Measurements from ENCODE around the gene TPM3.
"Not testable (repeated sequence)": the region's sequence is repeated elsewhere in the genome, so short reads cannot be mapped to it uniquely, and the experiment has no call there.

TPM3 gene

GRCh38 chr1:154205778-154206177, 13.9 kb upstream of the TPM3 start:
- DNase-seq = not testable (repeated sequence)

GRCh38 chr1:154199563-154199879, 7.6 kb upstream of the TPM3 start:
- no peak for DNase-seq

DNA sequence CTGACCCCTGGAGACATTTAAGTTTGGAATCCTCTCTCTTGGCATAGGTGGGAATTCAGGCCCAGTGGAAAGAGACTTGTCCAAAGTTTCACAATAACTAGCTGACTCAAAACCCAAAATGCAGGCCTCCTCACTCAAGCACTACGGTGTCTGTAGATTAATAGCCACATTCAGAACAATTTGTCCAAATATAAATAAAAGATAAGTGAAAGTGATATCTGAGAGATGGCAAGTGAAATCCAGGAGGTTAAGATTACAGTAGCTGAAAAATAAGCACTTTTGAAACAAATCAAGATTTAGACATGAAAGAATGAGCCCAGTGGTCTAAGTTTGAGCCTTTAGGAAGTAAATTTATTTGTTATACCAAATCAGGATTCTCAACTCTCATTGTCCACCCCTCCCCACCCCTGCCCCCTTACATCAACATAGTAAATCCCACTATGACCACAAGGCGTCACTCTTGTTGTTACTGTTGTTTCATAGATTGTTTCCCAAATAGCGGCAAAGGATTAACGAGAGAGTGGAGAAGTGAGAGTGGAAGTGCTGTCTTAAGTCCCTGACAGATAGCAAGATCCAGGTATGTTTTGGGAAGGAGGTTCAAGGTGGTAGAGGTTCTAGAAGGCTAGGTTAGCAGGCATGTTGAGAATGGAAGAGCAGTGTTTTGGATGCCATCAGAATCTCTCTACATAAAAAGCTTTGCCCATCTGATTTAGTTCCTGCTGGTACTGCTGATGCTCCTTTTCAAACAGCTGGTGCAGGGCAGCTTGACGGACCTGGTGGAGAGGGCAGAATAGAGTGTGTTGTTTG, 7.1 kb upstream of the TPM3 start:
- DNase-seq = peak; percentile 57 to 83

GRCh38 chr1:154193821-154194220, 1.9 kb upstream of the TPM3 start:
- DNase-seq = no peak

DNA sequence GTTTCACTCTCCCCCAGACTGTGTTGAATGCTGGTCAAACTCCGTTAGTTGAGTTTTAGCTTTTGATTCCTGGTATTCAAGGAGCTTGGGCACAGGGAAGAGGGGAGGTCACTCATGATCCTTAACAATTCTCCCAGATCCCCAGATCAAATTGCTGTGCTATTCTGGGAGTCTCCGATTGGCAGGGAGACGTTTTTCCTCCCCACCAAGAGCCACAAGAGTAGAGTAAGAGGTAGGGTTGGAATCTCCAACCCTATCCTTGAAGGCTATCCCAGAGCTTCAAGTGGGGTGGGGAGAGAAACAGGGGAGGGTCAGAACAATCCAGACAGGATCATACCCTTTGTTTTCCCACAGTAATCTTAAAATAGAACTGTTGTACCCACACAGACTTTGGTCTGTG, 576 bp upstream of the TPM3 start:
- no peak for DNase-seq

DNA sequence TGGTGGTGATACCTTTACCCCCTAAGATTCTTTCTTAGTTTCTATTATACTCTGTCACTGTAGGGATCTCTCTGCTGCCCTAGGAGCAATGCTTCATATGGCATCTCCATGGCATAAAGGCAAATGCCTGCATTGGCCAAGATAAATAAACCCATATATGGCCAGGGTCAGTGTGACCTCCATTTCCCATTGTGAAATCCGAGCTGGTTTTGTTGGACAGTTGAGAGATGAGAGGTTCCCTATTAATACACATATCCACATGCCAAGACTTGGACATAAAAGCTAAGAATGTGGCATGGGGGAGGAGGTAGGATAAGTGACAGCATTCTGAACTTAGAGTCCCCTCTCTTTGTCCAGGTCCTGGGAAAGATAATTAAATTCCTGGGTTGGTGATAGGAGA, 1.4 kb downstream of the TPM3 start:
- DNase-seq = no peak

DNA sequence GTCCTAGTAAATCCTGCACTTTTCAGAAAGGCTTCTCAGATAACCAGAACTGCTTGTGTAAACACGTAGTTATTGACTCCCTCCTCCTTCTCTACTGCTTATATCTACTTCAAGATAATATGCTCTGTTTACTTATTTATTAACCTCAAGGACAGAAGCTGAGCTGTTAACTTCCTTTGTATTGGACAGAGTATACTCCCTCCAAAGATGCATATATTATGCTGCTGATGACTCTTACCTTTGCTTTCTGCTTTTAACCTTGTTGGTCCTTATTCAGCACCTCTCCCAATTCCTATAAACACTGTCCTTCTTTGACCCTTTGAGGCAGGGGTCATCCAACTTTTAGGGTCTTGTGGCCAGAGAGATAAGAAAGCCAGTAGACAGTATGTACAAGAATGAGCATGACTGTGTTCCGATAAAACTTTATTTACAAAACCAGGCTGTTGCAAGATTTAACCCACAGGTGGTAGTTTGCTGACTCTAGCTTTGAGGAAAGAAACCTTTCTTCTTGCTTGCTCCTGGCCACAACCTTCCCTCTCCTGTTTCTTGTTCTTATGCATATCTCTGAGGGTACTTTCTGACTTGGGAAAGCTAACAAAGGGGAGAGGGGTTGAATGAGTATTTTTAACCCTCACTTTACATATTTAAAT, 4.9 kb downstream of the TPM3 start:
- DNase-seq = no peak

GRCh38 chr1:154186177-154186576, 5.7 kb downstream of the TPM3 start:
- peak; percentile 52 to 85 for DNase-seq

- peak; percentile 96 for DNase-seq
These were observed 8.6 kb downstream of the TPM3 start for GRCh38 chr1:154183046-154183915.

DNA sequence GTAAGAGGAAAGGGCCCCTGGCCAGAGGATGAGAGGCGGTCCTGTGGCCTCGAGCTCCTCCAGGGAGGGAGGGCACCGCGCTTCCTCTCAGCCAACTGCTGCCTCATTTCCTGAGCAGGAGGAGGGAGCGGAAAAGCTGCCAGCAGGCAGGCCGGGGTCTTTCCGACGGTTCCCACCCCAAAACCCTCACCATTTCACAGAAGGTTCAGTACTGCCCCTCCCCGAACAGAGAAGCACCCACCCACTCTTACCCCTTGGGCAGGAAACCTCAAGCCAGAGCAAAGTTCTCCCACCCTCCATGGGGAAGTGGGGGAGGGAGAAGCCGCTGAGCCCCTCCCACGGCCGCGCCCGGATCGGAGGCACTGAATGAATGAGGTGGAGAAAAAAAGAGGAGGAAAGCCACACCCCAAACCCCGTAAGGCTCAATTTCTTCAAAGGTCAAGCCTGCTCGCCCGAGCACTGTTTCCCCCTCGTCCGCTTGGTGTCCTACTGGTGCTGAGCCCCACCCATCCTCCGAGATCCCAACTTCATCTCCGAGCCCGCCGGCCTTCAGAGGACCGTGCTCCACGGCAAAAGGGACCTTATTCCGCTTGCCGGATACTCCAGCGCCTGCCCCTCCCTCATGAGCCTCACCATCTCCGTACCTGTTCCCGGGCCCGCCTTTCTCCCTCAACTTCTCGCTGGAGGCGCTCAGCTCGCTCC, 9.4 kb downstream of the TPM3 start:
- DNase-seq = peak; percentile 90 to 96

GRCh38 chr1:154181944-154182343, 10.0 kb downstream of the TPM3 start:
- no peak for DNase-seq

- DNase-seq = peak; percentile 77 to 86
These were observed 11.8 kb downstream of the TPM3 start for GRCh38 chr1:154179946-154180687.

DNA sequence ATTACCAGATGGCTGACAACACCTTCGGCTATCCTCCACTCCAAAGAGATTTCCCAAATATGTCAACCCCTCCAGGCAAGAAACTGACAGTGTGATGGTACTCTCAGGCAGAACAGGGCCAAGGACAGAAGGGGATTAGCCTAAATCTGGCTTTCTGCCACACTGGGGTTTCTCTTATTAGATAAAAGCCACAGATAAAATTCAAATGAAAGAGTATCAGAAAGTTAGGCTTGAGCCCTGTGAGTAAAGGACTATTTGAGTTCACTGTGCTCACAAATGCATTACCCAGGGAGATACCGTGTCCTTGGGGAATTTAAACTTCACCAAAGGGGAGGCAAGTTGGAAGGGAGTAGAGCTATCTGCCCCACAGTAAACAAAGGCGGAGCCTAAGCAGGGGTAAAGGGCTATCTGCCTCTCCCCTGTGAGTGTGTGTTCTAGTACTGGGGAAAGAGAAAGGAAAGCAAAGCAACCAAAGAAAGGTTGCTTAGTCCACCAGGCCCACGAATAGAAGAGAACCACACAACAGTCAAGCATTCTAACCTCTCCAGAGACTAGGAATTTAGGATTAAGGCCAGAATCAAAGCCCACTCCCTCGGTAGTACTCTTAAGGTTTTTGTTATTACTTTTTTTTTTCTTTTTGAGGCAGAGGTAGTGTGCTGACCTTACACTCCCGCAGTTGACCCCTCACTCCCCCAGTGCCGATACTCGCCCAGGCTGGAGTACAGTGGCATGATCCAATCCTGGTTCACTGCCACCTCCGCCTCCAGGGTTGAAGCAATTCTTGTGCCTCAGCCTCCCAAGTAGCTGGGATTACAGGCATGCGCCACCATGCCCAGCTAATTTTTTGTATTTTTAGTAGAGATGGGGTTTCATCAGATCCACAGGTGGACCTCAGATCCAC, 12.7 kb downstream of the TPM3 start:
- DNase-seq = no peak

GRCh38 chr1:154178013-154178412, 13.9 kb downstream of the TPM3 start:
- DNase-seq = no peak

DNA sequence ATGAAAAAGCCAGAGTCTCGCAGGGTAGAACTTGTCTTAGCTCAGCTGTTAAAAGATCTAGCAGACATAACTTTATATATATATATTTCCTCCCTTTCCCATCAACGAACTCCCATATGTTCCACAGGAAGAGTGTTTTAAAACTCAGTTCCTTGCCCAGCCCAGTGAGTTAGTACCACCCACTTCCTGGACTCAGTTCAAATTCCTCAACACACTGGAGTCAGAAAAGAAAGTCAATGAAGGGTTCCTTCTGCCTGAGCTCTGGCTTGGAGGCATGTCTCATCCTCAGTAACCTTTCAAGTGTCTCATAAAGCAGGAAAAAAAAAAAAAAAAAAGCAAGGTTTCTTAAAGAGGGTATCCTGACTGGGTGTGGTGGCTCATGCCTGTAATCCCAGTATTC, 15.6 kb downstream of the TPM3 start:
- peak in 1 of 2 donors; percentile 39 for DNase-seq

DNA sequence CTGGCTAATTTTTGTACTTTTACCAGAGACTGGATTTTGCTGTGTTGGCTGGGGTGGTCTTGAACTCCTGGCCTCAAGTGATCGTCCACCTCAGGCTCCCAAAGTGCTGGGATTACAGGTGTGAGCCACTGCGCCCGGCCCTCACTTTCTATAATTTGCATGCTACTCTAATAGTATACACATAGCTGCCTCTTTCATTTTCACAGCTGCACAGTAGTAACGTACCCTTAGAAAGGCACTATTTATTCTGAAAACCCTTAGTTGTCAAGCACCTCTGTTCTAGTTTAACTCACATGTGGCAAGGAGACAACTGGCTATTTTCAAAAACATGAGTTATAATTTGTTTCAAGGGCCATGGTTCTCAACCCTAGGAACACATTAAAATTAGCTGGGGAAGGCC, 17.2 kb downstream of the TPM3 start:
- no peak for DNase-seq

DNA sequence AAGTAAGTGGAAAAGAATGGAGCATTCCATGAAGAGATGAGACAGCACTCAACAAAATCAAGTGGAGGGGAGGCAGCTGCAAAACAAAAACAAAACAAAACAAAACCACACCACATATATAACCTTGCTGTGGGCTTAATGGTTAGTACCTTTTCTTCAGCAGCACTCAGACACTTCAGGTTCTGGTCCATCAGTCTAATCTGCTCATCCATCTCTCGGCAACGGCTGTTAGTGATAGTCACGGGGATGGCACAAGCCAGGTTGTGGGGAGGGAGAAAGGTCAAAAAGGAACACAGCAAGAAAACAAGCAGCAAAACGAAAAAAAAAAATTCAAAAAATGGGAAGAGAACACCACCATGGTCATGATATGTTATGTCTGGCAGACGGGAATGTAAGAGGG, 20.0 kb downstream of the TPM3 start:
- DNase-seq = no peak

- DNase-seq = no peak
These were observed 20.7 kb downstream of the TPM3 start for GRCh38 chr1:154171223-154171583.

- DNase-seq = peak; percentile 62 to 71
These were observed 21.2 kb downstream of the TPM3 start for GRCh38 chr1:154170547-154171222.

DNA sequence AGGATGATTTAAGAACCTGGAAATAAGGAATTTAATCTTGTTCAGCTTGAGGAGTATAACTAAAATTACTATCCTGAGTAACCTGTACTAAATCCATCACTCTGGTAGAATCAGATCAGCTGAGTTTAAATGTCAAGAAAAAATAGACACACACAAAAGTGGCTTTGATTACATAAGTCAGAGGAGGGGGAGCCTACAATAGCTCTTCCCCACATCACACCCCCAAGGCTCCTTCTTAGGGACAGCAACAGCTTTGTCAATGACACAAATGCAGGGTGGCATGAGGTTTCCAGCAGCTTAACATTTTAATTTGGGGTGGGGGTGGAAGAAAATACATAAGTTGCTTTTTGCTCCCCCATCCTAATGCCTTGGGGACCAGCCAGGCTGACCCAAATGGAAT, 24.4 kb downstream of the TPM3 start:
- DNase-seq = no peak

GRCh38 chr1:154166207-154166606, 25.7 kb downstream of the TPM3 start:
- no peak for DNase-seq
